Measurements from ENCODE around the gene FBXO46. TPM values are rescaled to one million over a fixed set of nuclear protein-coding genes. Genes with fewer than 3 reads are reported as not detected.
"Not testable (repeated sequence)": the region's sequence is repeated elsewhere in the genome, so short reads cannot be mapped to it uniquely, and the experiment has no call there.

Gene FBXO46
- total RNA-seq, 2 donors from 2014 or later = 36.9 to 53.8 TPM

- not testable (repeated sequence) for ATAC-seq; H3K36me3 Mint-ChIP-seq; DNase-seq (ENCODE audit: low spot score); H3K27ac Mint-ChIP-seq; H3K9me3 Mint-ChIP-seq; H3K4me3 Mint-ChIP-seq; H3K27me3 Mint-ChIP-seq
- peaks cover 25 to 33% of the 10 kb centered on the region in 2 donors for H3K4me1 Mint-ChIP-seq (ENCODE audit: low read depth in 2 of 2)
Observed at GRCh38 chr19:45728683-45729082, 2.0 kb downstream of the FBXO46 start.

DNA sequence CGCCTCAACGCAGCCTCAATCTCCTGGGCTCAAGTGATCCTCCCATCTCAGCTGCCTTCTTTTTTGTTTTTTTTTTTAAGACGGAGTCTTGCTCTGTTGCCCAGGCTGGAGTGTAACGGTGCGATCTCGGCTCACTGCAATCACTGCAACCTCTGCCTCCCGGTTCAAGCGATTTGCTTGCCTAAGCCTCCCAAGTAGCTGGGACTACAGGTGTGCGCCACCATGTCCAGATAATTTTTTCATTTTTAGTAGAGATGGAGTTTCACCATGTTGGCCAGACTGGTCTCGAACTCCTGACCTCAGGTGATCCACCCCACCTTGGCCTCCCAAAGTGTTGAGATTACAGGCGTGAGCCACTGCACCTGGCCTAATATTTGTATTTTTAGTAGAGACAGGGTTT, 10.6 kb downstream of the FBXO46 start:
- not testable (repeated sequence) for H3K9me3 Mint-ChIP-seq; H3K4me3 Mint-ChIP-seq; ATAC-seq; H3K36me3 Mint-ChIP-seq; DNase-seq (ENCODE audit: low spot score); H3K27me3 Mint-ChIP-seq
- peaks cover 29 to 36% of the 10 kb centered on the region in 2 donors for H3K4me1 Mint-ChIP-seq (ENCODE audit: low read depth in 2 of 2)
- peak overlapping the region in 1 of 2 donors; percentile 37 for H3K27ac Mint-ChIP-seq

- H3K36me3 Mint-ChIP-seq = no peaks in the 10 kb centered on the region
- peak overlapping the region; percentile 87 for H3K4me3 Mint-ChIP-seq
- H3K4me1 Mint-ChIP-seq (ENCODE audit: low read depth in 2 of 2) = peaks cover 31 to 35% of the 10 kb centered on the region in 2 donors
- DNase-seq (ENCODE audit: low spot score) (no peak), ATAC-seq (no peak)
- no peaks in the 10 kb centered on the region for H3K9me3 Mint-ChIP-seq
- H3K27me3 Mint-ChIP-seq = no peaks in the 10 kb centered on the region
- H3K27ac Mint-ChIP-seq = peak overlapping the region; percentile 89 to 91
Observed at GRCh38 chr19:45717983-45718650, 12.6 kb downstream of the FBXO46 start.

DNA sequence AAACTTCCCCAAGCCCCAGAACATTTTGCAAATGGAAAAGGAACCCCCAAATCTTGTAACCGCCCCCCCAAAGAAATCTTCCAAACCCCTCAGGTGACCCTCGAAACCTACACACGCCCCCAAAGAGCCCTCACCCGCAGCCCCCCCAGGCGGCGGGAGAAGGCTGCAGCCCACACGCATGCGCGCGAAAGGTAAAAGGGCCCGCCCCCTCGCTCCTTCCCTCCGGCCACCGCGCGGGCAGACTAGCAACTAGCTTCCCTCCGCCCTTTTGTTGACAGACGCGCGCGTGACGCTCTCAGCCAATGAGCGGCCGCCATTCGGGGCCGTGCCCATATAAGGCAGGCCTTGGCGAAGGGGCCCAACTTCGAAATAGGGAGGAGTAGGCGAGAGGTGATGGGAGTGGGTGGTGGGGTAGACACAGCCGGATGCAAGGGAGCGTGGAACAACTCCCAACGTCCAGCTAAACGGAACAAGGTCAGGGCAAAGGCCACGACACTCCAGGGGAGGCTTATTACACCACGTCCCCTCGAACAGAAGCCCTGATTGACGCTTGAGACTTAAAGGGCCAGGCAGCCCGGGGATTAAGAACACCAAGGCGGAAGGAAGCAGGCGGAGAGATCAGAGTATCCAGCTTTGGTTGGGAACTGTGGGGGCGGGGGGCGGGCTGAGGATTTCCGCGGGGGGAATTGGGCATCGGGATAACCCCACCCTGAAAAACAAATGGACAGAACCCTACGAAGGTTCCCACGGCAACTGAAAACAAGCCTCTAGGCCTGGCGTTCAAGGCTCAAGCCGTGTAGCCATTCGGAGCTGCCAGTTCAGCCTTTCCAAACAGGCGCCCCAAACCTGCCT, 13.3 kb downstream of the FBXO46 start:
- no peaks in the 10 kb centered on the region for H3K27me3 Mint-ChIP-seq
- DNase-seq (ENCODE audit: low spot score) (peak; percentile 99), ATAC-seq (peak; percentile 99 to 100)
- H3K4me3 Mint-ChIP-seq = peak overlapping the region; percentile 87
- peaks cover 31 to 35% of the 10 kb centered on the region in 2 donors for H3K4me1 Mint-ChIP-seq (ENCODE audit: low read depth in 2 of 2)
- no peaks in the 10 kb centered on the region for H3K9me3 Mint-ChIP-seq
- H3K36me3 Mint-ChIP-seq = no peaks in the 10 kb centered on the region
- peak overlapping the region; percentile 89 to 91 for H3K27ac Mint-ChIP-seq

DNA sequence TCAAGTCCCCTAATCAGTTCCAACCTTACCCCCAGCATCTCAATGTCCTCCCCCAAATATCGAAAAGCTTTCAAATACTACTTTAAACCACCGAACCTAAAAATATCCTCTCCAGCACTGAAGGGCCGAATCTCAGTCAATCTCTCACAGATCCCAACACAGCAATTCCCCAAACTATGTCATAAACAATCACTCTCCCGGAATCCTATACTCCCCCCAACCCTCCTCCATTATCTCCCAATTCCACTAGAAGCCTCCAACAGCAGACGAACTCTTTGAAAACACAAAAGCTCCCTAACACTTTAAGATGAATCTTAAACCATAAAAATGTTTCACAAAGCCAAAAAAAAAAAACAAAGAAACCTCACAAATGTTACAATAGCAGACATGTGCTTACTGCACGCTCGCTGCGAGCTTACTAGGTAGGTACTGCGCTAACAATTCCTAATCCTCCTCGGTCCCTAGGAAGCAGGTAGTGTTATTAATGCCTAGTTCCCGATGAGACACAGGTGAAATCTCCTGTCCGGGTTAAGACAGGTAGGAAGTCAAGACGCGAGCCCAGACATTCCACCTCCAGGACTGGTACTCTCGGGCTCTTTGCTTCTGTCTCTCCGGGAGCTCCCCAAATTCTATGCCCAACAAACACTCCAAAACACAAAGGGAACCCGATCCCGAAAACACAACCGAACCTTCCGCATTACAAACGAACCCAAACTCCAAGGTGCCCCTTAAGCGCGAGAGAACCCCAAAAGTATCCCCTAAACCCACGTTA, 14.2 kb downstream of the FBXO46 start:
- no peak for ATAC-seq
- DNase-seq (ENCODE audit: low spot score) = no peak
- Mint-ChIP-seq H3K27ac (peak overlapping the region; percentile 89 to 91), H3K9me3 (no peaks in the 10 kb centered on the region), H3K36me3 (no peaks in the 10 kb centered on the region), H3K27me3 (no peaks in the 10 kb centered on the region), H3K4me1 (ENCODE audit: low read depth in 2 of 2) (peaks cover 31 to 35% of the 10 kb centered on the region in 2 donors), H3K4me3 (peak overlapping the region; percentile 87)

- no peak overlapping the region for H3K4me3 Mint-ChIP-seq
- H3K27me3 Mint-ChIP-seq = no peaks in the 10 kb centered on the region
- no peak overlapping the region for H3K27ac Mint-ChIP-seq
- peaks cover 35 to 38% of the 10 kb centered on the region in 2 donors for H3K4me1 Mint-ChIP-seq (ENCODE audit: low read depth in 2 of 2)
- H3K36me3 Mint-ChIP-seq = no peaks in the 10 kb centered on the region
- DNase-seq (ENCODE audit: low spot score) = no peak
- H3K9me3 Mint-ChIP-seq = no peaks in the 10 kb centered on the region
- no peak for ATAC-seq
Observed at GRCh38 chr19:45715139-45715538, 15.6 kb downstream of the FBXO46 start.

DNA sequence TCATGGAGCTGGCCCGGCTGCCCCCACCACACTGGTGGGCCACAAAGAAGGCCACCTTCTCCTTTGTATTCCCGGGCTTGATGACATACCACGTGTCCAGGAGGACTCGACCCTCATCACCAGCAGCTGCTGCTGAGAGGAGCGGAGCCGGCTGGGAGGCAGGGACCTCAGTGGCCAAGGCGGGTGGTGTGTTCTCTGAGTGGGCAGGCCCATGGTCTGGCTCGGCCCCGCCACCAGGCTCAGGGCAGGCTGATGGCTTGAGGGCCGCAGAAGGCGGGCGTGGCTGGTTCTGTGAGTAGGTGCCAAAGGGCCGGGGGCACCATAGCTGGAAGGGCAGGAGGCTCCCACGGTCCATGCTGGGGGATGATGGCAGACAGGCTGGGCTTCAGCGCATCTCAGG, 17.6 kb downstream of the FBXO46 start:
- Mint-ChIP-seq H3K4me1 (ENCODE audit: low read depth in 2 of 2) (peaks cover 30 to 32% of the 10 kb centered on the region in 2 donors), H3K27me3 (no peaks in the 10 kb centered on the region), H3K4me3 (no peak overlapping the region), H3K27ac (no peak overlapping the region), H3K36me3 (no peaks in the 10 kb centered on the region), H3K9me3 (no peaks in the 10 kb centered on the region)
- DNase-seq (ENCODE audit: low spot score) = no peak
- ATAC-seq = no peak

GRCh38 chr19:45712699-45713067, 18.0 kb downstream of the FBXO46 start:
- H3K36me3 Mint-ChIP-seq = no peaks in the 10 kb centered on the region
- no peaks in the 10 kb centered on the region for H3K9me3 Mint-ChIP-seq
- no peak overlapping the region for H3K4me3 Mint-ChIP-seq
- ATAC-seq (no peak), DNase-seq (ENCODE audit: low spot score) (no peak)
- H3K4me1 Mint-ChIP-seq (ENCODE audit: low read depth in 2 of 2) = peaks cover 27 to 31% of the 10 kb centered on the region in 2 donors
- no peak overlapping the region for H3K27ac Mint-ChIP-seq
- no peaks in the 10 kb centered on the region for H3K27me3 Mint-ChIP-seq

DNA sequence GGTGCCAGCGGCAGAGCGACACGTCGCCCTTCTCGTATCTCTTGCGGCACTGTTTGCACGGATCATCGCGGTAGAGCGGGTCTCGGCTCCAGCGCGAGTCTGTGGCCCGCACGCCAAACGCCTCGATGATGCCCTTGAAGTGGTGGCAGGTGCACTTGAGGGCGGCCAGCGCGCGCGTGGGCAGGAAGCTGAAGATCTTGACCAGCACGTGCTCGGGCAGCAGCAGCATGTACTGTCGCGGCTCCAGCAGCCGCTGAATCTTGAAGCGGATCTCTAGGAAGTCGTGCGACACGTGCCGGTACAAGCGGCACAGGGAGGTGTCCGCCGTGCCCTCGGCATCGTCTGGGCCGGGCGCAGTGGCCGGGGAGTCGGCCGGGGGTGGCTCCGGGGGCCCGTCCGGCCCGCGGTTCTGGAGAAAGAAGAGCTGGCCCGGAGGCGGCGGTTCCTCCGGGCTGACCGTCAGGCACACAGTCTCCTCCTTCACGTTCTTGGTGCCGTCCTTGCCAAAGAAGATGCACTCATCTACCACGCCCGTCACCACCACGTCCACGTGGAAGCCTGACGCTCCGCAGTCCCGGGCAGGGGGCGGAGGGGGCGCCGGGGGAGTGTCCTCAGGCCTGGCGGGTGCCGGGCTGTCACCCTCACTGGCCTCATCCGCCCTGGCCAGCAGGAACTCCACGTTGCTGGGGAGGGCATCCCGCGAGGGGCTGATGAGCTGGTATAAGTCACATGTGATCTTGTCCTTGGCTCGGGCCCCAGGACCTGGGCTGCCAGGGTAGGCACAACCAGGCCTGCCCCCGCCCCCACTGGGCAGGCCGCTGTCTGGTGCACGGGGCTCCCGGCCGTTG, 18.6 kb downstream of the FBXO46 start:
- H3K36me3 Mint-ChIP-seq = no peaks in the 10 kb centered on the region
- peaks cover 21 to 26% of the 10 kb centered on the region in 2 donors for H3K4me1 Mint-ChIP-seq (ENCODE audit: low read depth in 2 of 2)
- H3K9me3 Mint-ChIP-seq = no peaks in the 10 kb centered on the region
- H3K27me3 Mint-ChIP-seq = no peaks in the 10 kb centered on the region
- H3K4me3 Mint-ChIP-seq = no peak overlapping the region
- H3K27ac Mint-ChIP-seq = no peak overlapping the region
- DNase-seq (ENCODE audit: low spot score) (no peak), ATAC-seq (no peak)

GRCh38 chr19:45710356-45711130, 20.2 kb downstream of the FBXO46 start:
- Mint-ChIP-seq H3K27me3 (no peaks in the 10 kb centered on the region), H3K9me3 (no peaks in the 10 kb centered on the region), H3K4me3 (no peak overlapping the region), H3K36me3 (no peaks in the 10 kb centered on the region), H3K27ac (no peak overlapping the region), H3K4me1 (ENCODE audit: low read depth in 2 of 2) (peaks cover 6 to 12% of the 10 kb centered on the region in 2 donors)
- DNase-seq (ENCODE audit: low spot score) (no peak), ATAC-seq (no peak)

DNA sequence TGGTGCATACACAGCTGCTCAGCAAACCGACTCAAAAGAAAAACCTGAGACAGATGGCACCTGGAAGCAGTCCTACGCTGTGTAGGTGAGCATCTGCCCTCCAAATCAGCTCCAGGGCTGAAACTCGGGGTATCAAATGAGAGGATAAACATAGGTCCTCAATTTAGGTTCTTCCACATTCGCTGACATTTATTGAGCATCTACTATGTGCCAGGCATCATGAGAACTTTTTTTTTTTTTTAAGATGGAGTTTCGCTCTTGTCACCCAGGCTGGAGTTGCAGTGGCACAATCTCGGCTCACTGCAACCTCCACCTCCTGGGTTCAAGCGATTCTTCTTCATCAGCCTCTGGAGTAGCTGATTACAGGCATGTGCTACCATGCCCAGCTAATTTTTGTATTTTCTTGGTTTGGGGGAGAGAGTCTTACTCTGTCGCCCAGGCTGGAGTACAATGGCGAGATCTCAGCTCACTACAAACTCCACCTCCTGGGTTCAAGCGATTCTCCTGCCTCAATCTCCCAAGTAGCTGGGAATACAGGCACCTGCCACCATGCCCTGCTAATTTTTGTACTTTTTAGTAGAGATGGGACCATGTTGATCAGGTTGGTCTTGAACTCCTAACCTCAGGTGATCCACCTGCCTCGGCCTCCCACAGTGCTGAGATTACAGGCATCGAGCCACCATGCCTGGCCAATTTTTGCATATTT, 24.8 kb downstream of the FBXO46 start:
- Mint-ChIP-seq H3K9me3 (no peaks in the 10 kb centered on the region), H3K4me1 (ENCODE audit: low read depth in 2 of 2) (peaks cover 5 to 6% of the 10 kb centered on the region in 2 donors), H3K27me3 (no peaks in the 10 kb centered on the region), H3K27ac (no peak overlapping the region), H3K4me3 (no peak overlapping the region), H3K36me3 (peaks cover 4% of the 10 kb centered on the region)
- ATAC-seq = no peak
- DNase-seq (ENCODE audit: low spot score) = no peak

DNA sequence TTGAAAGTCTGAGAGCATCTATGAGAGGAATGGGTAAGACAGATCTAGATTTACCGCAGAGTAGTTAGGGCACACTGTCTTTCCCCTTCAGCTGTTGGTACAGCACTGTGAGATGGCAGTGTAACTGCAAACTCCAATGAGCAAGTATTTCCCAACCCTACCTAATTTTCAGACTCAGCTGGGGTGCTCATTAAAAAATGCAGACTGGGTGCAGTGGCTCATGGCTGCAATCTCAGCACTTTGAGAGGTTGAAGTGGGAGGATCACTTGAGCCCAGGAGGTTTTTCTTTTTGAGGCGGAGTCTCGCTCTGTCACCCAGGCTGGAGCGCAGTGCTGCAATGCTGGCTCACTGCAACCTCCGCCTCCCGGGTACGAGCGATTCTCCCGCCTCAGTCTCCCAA, 25.6 kb downstream of the FBXO46 start:
- Mint-ChIP-seq H3K4me1 (ENCODE audit: low read depth in 2 of 2) (peaks cover 0 to 5% of the 10 kb centered on the region in 2 donors), H3K36me3 (peaks cover 4% of the 10 kb centered on the region), H3K4me3 (no peak overlapping the region), H3K27me3 (no peaks in the 10 kb centered on the region), H3K9me3 (no peaks in the 10 kb centered on the region), H3K27ac (no peak overlapping the region)
- ATAC-seq (no peak), DNase-seq (ENCODE audit: low spot score) (no peak)

Data from natural killer cell treated with Interleukin-12 subunit alpha and Interleukin-12 subunit beta and Interleukin-15 and Interleukin-18, amount 100 ng/mL, for 72 hours (primary cell).